GM18873 (cell line): ENCODE measurements around the gene DOK6.

Experiments
- ATAC-seq: cut with Tn5 transposase; IDR thresholded peaks from one replicate; pipeline ENCODE4 v1.9.1; 2021; ENCODE audit warnings: mild to moderate bottlenecking, moderate library complexity, moderate number of reproducible peaks; ENCODE audit not compliant: unreplicated experiment, low FRiP score

Gene DOK6

GRCh38 chr18:69725855-69726508, 325.3 kb downstream of the DOK6 start:
- no peak for ATAC-seq

- ATAC-seq, result no peak
Observed at GRCh38 chr18:69727912-69728572, 327.4 kb downstream of the DOK6 start.

- ATAC-seq, result no peak
Observed at GRCh38 chr18:69730664-69731063, 330.0 kb downstream of the DOK6 start.

- no peak for ATAC-seq
Observed at GRCh38 chr18:69734536-69734935, 333.8 kb downstream of the DOK6 start.

GRCh38 chr18:69736730-69737129, 336.0 kb downstream of the DOK6 start:
- ATAC-seq, result no peak

GRCh38 chr18:69737851-69738250, 337.2 kb downstream of the DOK6 start:
- no peak for ATAC-seq

GRCh38 chr18:69747388-69747787, 346.7 kb downstream of the DOK6 start:
- no peak for ATAC-seq

- ATAC-seq, result no peak
Observed at GRCh38 chr18:69752737-69753380, 352.2 kb downstream of the DOK6 start.

GRCh38 chr18:69754108-69754507, 353.4 kb downstream of the DOK6 start:
- ATAC-seq, result no peak

- no peak for ATAC-seq
Observed at GRCh38 chr18:69755041-69755440, 354.4 kb downstream of the DOK6 start.

- ATAC-seq, result no peak
Observed at GRCh38 chr18:69755856-69756496, 355.3 kb downstream of the DOK6 start.

- no peak for ATAC-seq
Observed at GRCh38 chr18:69757733-69758132, 357.0 kb downstream of the DOK6 start.

- ATAC-seq, result no peak
Observed at GRCh38 chr18:69758458-69758857, 357.8 kb downstream of the DOK6 start.

- ATAC-seq, result no peak
Observed at GRCh38 chr18:69759046-69759445, 358.4 kb downstream of the DOK6 start.

GRCh38 chr18:69763002-69763401, 362.3 kb downstream of the DOK6 start:
- no peak for ATAC-seq

- ATAC-seq, result no peak
Observed at GRCh38 chr18:69763821-69764220, 363.1 kb downstream of the DOK6 start.

GRCh38 chr18:69770238-69770637, 369.6 kb downstream of the DOK6 start:
- no peak for ATAC-seq

- no peak for ATAC-seq
Observed at GRCh38 chr18:69774831-69775230, 374.1 kb downstream of the DOK6 start.

GRCh38 chr18:69777248-69777647, 376.6 kb downstream of the DOK6 start:
- ATAC-seq, result no peak

GRCh38 chr18:69778680-69779079, 378.0 kb downstream of the DOK6 start:
- ATAC-seq, result no peak

- ATAC-seq, result no peak
Observed at GRCh38 chr18:69780851-69781250, 380.2 kb downstream of the DOK6 start.
